ENCODE results near the gene PREB.

Gene PREB

DNA sequence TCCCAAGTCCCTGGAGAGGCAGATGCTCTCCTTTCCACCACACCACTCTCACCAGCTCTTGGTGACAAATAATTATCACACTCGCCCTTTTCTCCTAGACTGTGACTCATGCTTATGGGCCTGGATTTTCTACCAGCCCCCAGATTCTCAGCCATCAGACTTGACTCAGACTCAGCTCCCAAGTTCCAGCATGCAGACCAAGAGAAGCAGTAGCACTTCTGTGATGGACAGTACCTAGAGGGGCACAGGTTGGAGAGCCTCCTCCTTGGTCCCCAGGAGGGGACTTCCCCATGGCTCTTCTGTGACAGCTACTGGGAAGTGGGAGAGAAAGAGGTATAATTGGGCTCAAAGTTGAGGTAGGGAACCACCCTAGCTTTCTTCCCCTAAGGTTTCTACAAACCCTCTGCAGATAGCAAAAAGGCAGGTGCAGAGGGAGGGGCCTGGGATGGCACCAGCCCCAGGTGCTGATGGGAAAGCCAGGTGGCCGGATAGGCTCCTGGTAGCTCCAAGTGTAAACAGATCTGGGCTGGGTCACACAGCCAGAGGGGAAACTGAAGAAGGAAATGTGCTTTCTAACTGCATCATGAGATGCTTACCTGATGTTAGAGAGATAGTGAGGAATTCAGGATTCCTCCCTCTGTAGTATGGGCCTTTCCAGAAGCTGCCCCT, 18.5 kb upstream of the PREB start:
- no peak for TF ChIP-seq Cebpa-rat (IDR thresholded peaks at IDR 0.05)
- H3K4me1 ChIP-seq = peaks cover 3% of the 10 kb centered on the region
- no peak overlapping the region for H3K27ac ChIP-seq
- H4K20me1 ChIP-seq = no peaks in the 10 kb centered on the region
- no peak overlapping the region for H3K4me2 ChIP-seq
- H3K9me3 ChIP-seq = no peaks in the 10 kb centered on the region
- no peaks in the 10 kb centered on the region for H3K36me3 ChIP-seq
- no peak overlapping the region for H3K4me3 ChIP-seq
- no peaks in the 10 kb centered on the region for H3K27me3 ChIP-seq
- no peak overlapping the region for H3K9ac ChIP-seq

DNA sequence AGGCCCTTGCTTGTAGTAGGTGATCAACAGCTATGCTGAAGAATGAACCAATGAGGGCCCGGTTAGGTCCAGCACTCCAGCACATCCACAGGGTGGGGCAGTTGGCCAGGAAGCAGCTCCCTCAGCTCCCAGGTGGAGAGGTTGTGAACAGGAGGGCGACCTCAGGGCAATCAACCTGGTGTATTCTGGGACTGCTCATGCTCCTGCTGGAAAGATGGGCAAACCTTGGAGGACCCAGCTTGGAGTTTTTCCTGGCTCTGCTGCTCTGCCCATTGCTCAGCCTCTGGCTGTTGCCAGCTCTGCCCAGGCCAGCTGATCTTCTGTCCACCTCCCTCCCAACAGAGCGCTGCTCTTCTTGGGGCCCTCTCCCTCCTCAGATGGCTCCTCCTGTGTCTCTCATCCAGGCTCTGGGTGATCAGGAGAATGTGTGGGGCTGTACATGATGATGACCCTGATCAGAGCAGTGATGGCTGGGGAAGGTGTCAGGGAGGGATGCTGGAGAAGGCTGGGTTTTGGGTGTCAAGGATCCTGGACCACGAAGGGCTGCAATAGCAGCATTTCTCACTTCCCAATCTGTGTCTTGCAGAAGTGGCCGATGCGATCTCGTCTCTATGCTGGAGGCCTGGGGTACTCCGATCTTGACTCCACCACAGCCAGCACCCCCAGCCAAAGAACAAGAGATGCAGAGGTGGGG, 17.8 kb upstream of the PREB start:
- Histone ChIP-seq H3K4me3 (no peak overlapping the region), H3K27me3 (no peaks in the 10 kb centered on the region), H3K4me2 (no peak overlapping the region), H4K20me1 (no peaks in the 10 kb centered on the region), H3K4me1 (peaks cover 10% of the 10 kb centered on the region), H3K36me3 (no peaks in the 10 kb centered on the region), H3K9me3 (no peaks in the 10 kb centered on the region), H3K27ac (no peak overlapping the region), H3K9ac (no peak overlapping the region)
- no peak for TF ChIP-seq Cebpa-rat (IDR thresholded peaks at IDR 0.05)

DNA sequence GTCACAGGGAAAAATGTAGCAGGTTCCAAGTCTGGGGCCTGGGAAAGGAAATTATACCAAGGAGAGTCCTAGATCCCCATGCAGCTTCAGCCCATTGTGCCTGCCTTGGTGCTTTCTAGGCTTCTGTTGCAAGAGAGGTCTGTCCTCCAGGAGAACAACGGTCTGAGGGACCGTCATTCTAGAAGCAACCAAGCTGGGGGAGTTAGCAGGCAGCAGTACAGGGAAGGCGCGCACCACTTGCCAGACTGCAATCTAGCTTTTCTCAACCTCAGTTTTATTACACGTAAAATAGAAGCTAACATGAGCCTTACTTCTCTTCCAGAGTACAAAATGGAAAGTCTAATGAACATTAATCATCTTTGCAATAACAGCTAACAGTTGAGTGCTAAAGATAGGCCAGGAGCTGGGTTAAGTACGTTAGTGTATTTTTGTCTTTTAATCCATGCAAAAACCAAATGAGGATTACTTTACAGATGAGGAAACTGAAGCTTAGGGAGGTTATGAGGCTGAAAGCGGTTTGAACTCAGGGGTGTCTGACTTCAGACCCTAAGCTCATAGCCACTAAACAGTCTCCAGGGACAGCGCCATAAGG, 16.3 kb upstream of the PREB start:
- Histone ChIP-seq H3K4me3 (no peak overlapping the region), H3K4me1 (peaks cover 14% of the 10 kb centered on the region), H4K20me1 (no peaks in the 10 kb centered on the region), H3K27me3 (no peaks in the 10 kb centered on the region), H3K9me3 (no peaks in the 10 kb centered on the region), H3K9ac (no peak overlapping the region), H3K36me3 (no peaks in the 10 kb centered on the region), H3K4me2 (no peak overlapping the region), H3K27ac (no peak overlapping the region)
- no peak for TF ChIP-seq Cebpa-rat (IDR thresholded peaks at IDR 0.05)

GRCh38 chr2:27149570-27150405, 15.4 kb upstream of the PREB start:
- no peaks in the 10 kb centered on the region for H4K20me1 ChIP-seq
- H3K27ac ChIP-seq = no peak overlapping the region
- H3K4me1 ChIP-seq = peaks cover 14% of the 10 kb centered on the region
- H3K9ac ChIP-seq = no peak overlapping the region
- H3K4me2 ChIP-seq = no peak overlapping the region
- H3K4me3 ChIP-seq = no peak overlapping the region
- no peaks in the 10 kb centered on the region for H3K9me3 ChIP-seq
- TF ChIP-seq Cebpa-rat (IDR thresholded peaks at IDR 0.05) = no peak
- no peaks in the 10 kb centered on the region for H3K27me3 ChIP-seq
- H3K36me3 ChIP-seq = no peaks in the 10 kb centered on the region

DNA sequence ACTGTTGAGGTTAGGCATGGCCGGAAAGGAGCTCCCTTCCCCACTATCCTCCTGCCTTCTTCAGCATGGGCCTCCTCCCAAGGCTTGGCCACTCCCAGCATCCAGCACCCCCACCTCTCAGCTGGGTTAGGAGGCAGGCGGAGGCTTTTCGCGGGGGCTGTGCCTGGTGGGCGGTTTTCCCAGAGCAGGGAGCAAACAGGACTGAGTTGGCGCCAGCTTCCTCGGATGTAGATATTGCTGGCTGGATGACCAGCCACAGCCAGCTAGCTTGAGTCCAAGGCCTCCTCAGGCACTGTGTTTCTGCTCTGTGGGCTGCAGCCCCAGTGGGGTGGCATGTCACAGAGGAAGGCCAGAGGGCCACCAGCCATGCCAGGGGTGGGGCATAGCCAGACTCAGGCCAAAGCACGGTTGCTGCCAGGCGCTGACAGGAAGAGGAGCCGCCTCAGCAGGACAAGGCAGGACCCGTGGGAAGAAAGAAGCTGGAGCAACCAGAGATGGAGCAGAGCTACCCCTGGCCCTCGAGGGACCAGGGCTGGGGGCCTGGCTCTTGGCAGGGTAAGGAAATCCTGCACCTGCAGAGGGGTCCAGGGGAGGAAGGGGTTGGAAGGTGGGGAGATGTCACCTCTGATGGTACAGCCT, 14.5 kb upstream of the PREB start, which contains the start of gene TCF23:
Gene TCF23 (plus strand): TSS at position 204 of the 639 bp plus-strand sequence. CDS start 130 bp downstream, at position 334.
- no peaks in the 10 kb centered on the region for H4K20me1 ChIP-seq
- no peaks in the 10 kb centered on the region for H3K36me3 ChIP-seq
- no peak within 1 kb of the TSS for H3K4me3 ChIP-seq
- no peak within 1 kb of the TSS for H3K9ac ChIP-seq
- H3K9me3 ChIP-seq = no peaks in the 10 kb centered on the region
- peak within 1 kb of the TSS; percentile 45 for H3K4me2 ChIP-seq
- no peaks in the 10 kb centered on the region for H3K27me3 ChIP-seq
- no peak for TF ChIP-seq Cebpa-rat (IDR thresholded peaks at IDR 0.05)
- peaks cover 14% of the 10 kb centered on the region for H3K4me1 ChIP-seq
- no peak within 1 kb of the TSS for H3K27ac ChIP-seq

GRCh38 chr2:27147935-27148334, 13.5 kb upstream of the PREB start:
- TF ChIP-seq Cebpa-rat (IDR thresholded peaks at IDR 0.05) = no peak
- H3K9me3 ChIP-seq = no peaks in the 10 kb centered on the region
- H4K20me1 ChIP-seq = no peaks in the 10 kb centered on the region
- H3K4me3 ChIP-seq = no peak overlapping the region
- H3K4me2 ChIP-seq = peak overlapping the region; percentile 45
- H3K27me3 ChIP-seq = no peaks in the 10 kb centered on the region
- H3K27ac ChIP-seq = no peak overlapping the region
- peaks cover 14% of the 10 kb centered on the region for H3K4me1 ChIP-seq
- H3K36me3 ChIP-seq = no peaks in the 10 kb centered on the region
- no peak overlapping the region for H3K9ac ChIP-seq

DNA sequence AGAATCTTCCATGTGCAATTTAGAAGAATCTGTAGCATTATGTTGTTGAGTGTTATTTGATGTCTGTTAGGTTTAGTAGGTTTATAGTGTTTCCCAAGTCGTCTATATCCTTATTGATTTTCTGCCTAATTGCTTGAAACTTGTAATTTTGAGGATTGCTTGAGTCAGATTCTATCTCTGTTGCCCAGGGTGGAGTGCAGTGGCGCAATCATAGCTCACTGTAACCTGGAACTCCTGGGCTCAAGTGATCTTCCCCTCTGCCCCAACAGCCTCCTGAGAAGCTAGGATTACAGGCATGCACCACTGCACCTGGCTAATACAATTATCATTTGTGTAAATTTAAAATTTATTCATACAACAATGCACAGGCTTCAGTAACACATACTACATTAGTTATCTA, 11.2 kb upstream of the PREB start:
- no peak for TF ChIP-seq Cebpa-rat (IDR thresholded peaks at IDR 0.05)
- Histone ChIP-seq H3K4me2 (no peak overlapping the region), H3K36me3 (no peaks in the 10 kb centered on the region), H3K4me3 (no peak overlapping the region), H3K27ac (no peak overlapping the region), H4K20me1 (no peaks in the 10 kb centered on the region), H3K27me3 (no peaks in the 10 kb centered on the region), H3K9me3 (no peaks in the 10 kb centered on the region), H3K9ac (no peak overlapping the region), H3K4me1 (peaks cover 14% of the 10 kb centered on the region)

- Histone ChIP-seq H3K9me3 (no peaks in the 10 kb centered on the region), H3K4me1 (peaks cover 14% of the 10 kb centered on the region), H3K27ac (no peak overlapping the region), H3K36me3 (no peaks in the 10 kb centered on the region), H3K9ac (no peak overlapping the region), H3K4me3 (no peak overlapping the region), H4K20me1 (no peaks in the 10 kb centered on the region), H3K4me2 (no peak overlapping the region), H3K27me3 (no peaks in the 10 kb centered on the region)
- no peak for TF ChIP-seq Cebpa-rat (IDR thresholded peaks at IDR 0.05)
These were observed 8.8 kb upstream of the PREB start for GRCh38 chr2:27143285-27143684.

GRCh38 chr2:27139310-27139709, 4.9 kb upstream of the PREB start, which contains the start of gene PRR30:
Gene PRR30, minus strand, starts transcription at chr2:27139410. Its CDS starts 1,081 bp downstream, at chr2:27138329.
- Histone ChIP-seq H4K20me1 (no peaks in the 10 kb centered on the region), H3K27ac (no peak within 1 kb of the TSS), H3K4me1 (peaks cover 16% of the 10 kb centered on the region), H3K27me3 (no peaks in the 10 kb centered on the region), H3K36me3 (no peaks in the 10 kb centered on the region), H3K9me3 (no peaks in the 10 kb centered on the region), H3K4me3 (no peak within 1 kb of the TSS), H3K9ac (no peak within 1 kb of the TSS), H3K4me2 (no peak within 1 kb of the TSS)
- TF ChIP-seq Cebpa-rat (IDR thresholded peaks at IDR 0.05) = no peak

Data from BLaER1 (cell line).